HepG2 (cell line): ENCODE data around the gene ANO6. TPM values are rescaled to one million over a fixed set of nuclear protein-coding genes. Genes with fewer than 3 reads are reported as not detected.

Experiments used
- ATAC-seq: fragments of 200-7000 bp; cut with Tn5 transposase; 3 replicates; pipeline ENCODE4 v1.9.1; 2020; ENCODE audit warnings: mild to moderate bottlenecking, moderate library complexity
- BruUV-seq: library from RNA; stranded (reverse); fragments of 400-500 nt; replicated peaks from 2 replicates; lab custom pipeline; 2021; lab: Mats Ljungman, UMichigan
- CTCF ChIA-PET: fragments of 300-600 bp; formaldehyde crosslinking; extraction: SDS; loops from one replicate; lab custom pipeline; 2021; ENCODE audit warnings: low total read pairs, inconsistent platforms, low intra/inter-chr PET ratio; lab: Yijun Ruan, JAX
- POLR2A ChIA-PET: fragments of 350-600 bp; sonication (Branson Sonifier 250); formaldehyde crosslinking; loops from one replicate; lab custom pipeline; 2020; ENCODE audit warnings: antibody characterized with exemption, inconsistent platforms; lab: Yijun Ruan, JAX
- DNase-seq: peaks from one replicate; pipeline ENCODE4 v3.0.0-alpha.2; 2015; ENCODE audit warnings: low spot score
- FAIRE-seq: peaks from 3 replicates; lab custom pipeline; 2011; peaks lifted over from hg19 to GRCh38; lab: Jason Lieb, UNC
- H2AFZ ChIP-seq: one replicate; pipeline ENCODE4 v1.6.1; 2011; ENCODE audit warnings: low read length, inconsistent platforms
- H3K27ac ChIP-seq: fragments of 300-600 bp; 3 replicates; pipeline ENCODE4 v1.8.0; 2011; ENCODE audit warnings: mixed run types, mild to moderate bottlenecking, mixed read lengths, low read length, inconsistent platforms; ENCODE audit not compliant: insufficient read depth; ENCODE audit errors: extremely low read length
- H3K27me3 ChIP-seq, 2 experiments: fragments of 200-600 bp in 1 of 2; 2 replicates in 1 of 2; 3 replicates in 1 of 2; pipeline versions ENCODE4 v1.6.0 to v1.8.0; 2011; ENCODE audit warnings: low read length in 2 of 2, mild to moderate bottlenecking in 2 of 2, moderate library complexity in 2 of 2, inconsistent platforms in 1 of 2; ENCODE audit not compliant: insufficient read depth in 2 of 2, control insufficient read depth in 1 of 2
- H3K36me3 ChIP-seq, 2 experiments: fragments of 200-600 bp in 1 of 2; replicated peaks in 1 of 2; 2 replicates in 1 of 2; 3 replicates in 1 of 2; pipeline versions ENCODE4 v1.5.1 to v1.8.0; 2011; ENCODE audit warnings: low read length in 2 of 2, inconsistent platforms in 1 of 2; ENCODE audit not compliant: insufficient read depth in 2 of 2, control insufficient read depth in 1 of 2
- H3K4me1 ChIP-seq: 2 replicates; pipeline ENCODE4 v1.5.1; 2012; ENCODE audit warnings: low read length, inconsistent platforms; ENCODE audit not compliant: insufficient read depth
- H3K4me2 ChIP-seq: 2 replicates; pipeline ENCODE4 v1.6.0; 2011; ENCODE audit warnings: low read depth, low read length, inconsistent platforms
- H3K4me3 ChIP-seq, 3 experiments: fragments of 200-600 bp in 1 of 3; sonication (generic), shearing (Covaris generic) in 1 of 3; replicated peaks in 1 of 3; 2 replicates each; pipeline ENCODE4 v1.5.1; 2011 to 2016; ENCODE audit warnings: low read length in 3 of 3, inconsistent platforms in 2 of 3, low read depth in 2 of 3, mild to moderate bottlenecking in 2 of 3, control low read depth in 1 of 3, mixed read lengths in 1 of 3; ENCODE audit not compliant: insufficient read depth in 1 of 3
- H3K79me2 ChIP-seq: one replicate; pipeline ENCODE4 v1.6.1; 2011; ENCODE audit warnings: low read length, inconsistent platforms; ENCODE audit not compliant: insufficient read depth
- H3K9ac ChIP-seq: 2 replicates; pipeline ENCODE4 v1.6.0; 2011; ENCODE audit warnings: mild to moderate bottlenecking, low read depth, low read length, inconsistent platforms; ENCODE audit not compliant: insufficient read depth
- H3K9me3 ChIP-seq: 2 replicates; pipeline ENCODE4 v1.5.1; 2012; ENCODE audit warnings: mild to moderate bottlenecking, low read length
- H4K20me1 ChIP-seq: 2 replicates; pipeline ENCODE4 v1.6.0; 2011; ENCODE audit warnings: inconsistent platforms, mild to moderate bottlenecking, low read length, moderate library complexity; ENCODE audit not compliant: insufficient read depth
- ARNTL ChIP-seq: sonication (generic); formaldehyde crosslinking; IDR thresholded peaks from 2 replicates; pipeline ENCODE4 v1.4.0; 2020; ENCODE audit warnings: mild to moderate bottlenecking, missing genetic modification reagents
- BCL3 ChIP-seq: sonication (generic); formaldehyde crosslinking; IDR thresholded peaks from 2 replicates; pipeline ENCODE4 v1.5.1; 2020; ENCODE audit warnings: mild to moderate bottlenecking, missing genetic modification reagents, moderate library complexity
- E2F5 ChIP-seq: sonication (generic); formaldehyde crosslinking; conservative IDR thresholded peaks from 2 replicates; pipeline ENCODE4 v1.4.0; 2020; ENCODE audit warnings: missing genetic modification reagents
- ETS1 ChIP-seq: sonication (generic); formaldehyde crosslinking; IDR thresholded peaks from 2 replicates; pipeline ENCODE4 v1.4.0; 2020; ENCODE audit warnings: missing genetic modification reagents
- KLF16 ChIP-seq, 2 experiments: sonication (generic) in 1 of 2; formaldehyde crosslinking in 1 of 2; IDR thresholded peaks; 2 replicates each; pipeline versions ENCODE4 v1.6.1 to v1.8.0; 2016 to 2023; ENCODE audit warnings: missing genetic modification reagents in 2 of 2, missing compliant biosample characterization in 1 of 2
- MAFF ChIP-seq: IDR thresholded peaks from 2 replicates; pipeline ENCODE4 v1.6.1; 2011; ENCODE audit warnings: low read depth, low read length, improper control_type of control experiment
- MAFK ChIP-seq, 2 experiments: IDR thresholded peaks in 1 of 2; conservative IDR thresholded peaks in 1 of 2; 2 replicates each; pipeline ENCODE4 v1.6.1; 2011; ENCODE audit warnings: improper control_type of control experiment in 2 of 2, low read length in 2 of 2
- NFIC ChIP-seq: IDR thresholded peaks from 2 replicates; pipeline ENCODE4 v1.6.1; 2012; ENCODE audit warnings: mild to moderate bottlenecking, low read length, inconsistent platforms
- PRMT3 ChIP-seq: sonication (generic); formaldehyde crosslinking; IDR thresholded peaks from 2 replicates; pipeline ENCODE4 v1.8.1; 2022; ENCODE audit warnings: low read depth, mild to moderate bottlenecking, moderate library complexity, missing genetic modification reagents, borderline replicate concordance
- ZNF563 ChIP-seq: sonication (generic); formaldehyde crosslinking; IDR thresholded peaks from 2 replicates; pipeline ENCODE4 v1.8.0; 2022; ENCODE audit warnings: mild to moderate bottlenecking, moderate library complexity, missing genetic modification reagents
- ZNF616 ChIP-seq: sonication (generic); formaldehyde crosslinking; IDR thresholded peaks from 2 replicates; pipeline ENCODE4 v1.5.0; 2020; ENCODE audit warnings: low read depth, mild to moderate bottlenecking, missing genetic modification reagents
- ZNF773 ChIP-seq: sonication (generic); formaldehyde crosslinking; IDR thresholded peaks from 2 replicates; pipeline ENCODE4 v1.4.0; 2020; ENCODE audit warnings: missing genetic modification reagents, borderline replicate concordance
- ZNF776 ChIP-seq: sonication (generic); formaldehyde crosslinking; IDR thresholded peaks from 2 replicates; pipeline ENCODE4 v1.4.0; 2020; ENCODE audit warnings: mild to moderate bottlenecking, missing genetic modification reagents
- WGBS: methylation state at CpG from one replicate; pipeline ENCODE4 v1.1.6; 2017; ENCODE audit warnings: low lambda C conversion rate; 5-methylcytosine and 5-hydroxymethylcytosine counted together
- in situ Hi-C: cut with HindIII; loops from 2 replicates; pipeline ENCODE4 v1.10.0; 2017; ENCODE audit warnings: low pct_unique_long_range_greater_than_20kb; ENCODE audit not compliant: extremely low pct_ligation_motif_present
- intact Hi-C: fragments of 100-400 bp; cut with micrococcal nuclease; formaldehyde crosslinking; loops from one replicate; pipeline ENCODE4 v1.10.0; 2022; ENCODE audit not compliant: unreplicated experiment
- polyA plus RNA-seq, 8 experiments: library from polyadenylated mRNA; depleted of rRNA in 3 of 8; stranded (reverse) in 7 of 8; unstranded in 1 of 8; fragments of >200 nt; fragmentation: Illumina TruSeq in 4 of 8; extraction: Trizol in 4 of 8; gene quantifications; 2 replicates each; pipeline versions ENCODE4 v1.2.1 to v1.2.3, GENCODE V29; 2011 to 2016; ENCODE audit warnings: low read depth in 4 of 8, missing spikeins in 1 of 8, mixed read lengths in 1 of 8; ENCODE audit not compliant: insufficient read depth in 1 of 8
- total RNA-seq, 5 experiments: library from RNA; depleted of rRNA; stranded (reverse); fragments of >200 nt; fragmentation: Illumina TruSeq; extraction: Trizol; gene quantifications; 2 replicates each; pipeline ENCODE4 v1.2.3, GENCODE V29; 2016; ENCODE audit warnings: low read depth in 1 of 5

The ANO6 gene
- total and polyA plus RNA-seq, 2 of the 13 experiments (the other 11 are each of a cell fraction or from before 2014, with no cell fraction given), result 37.8 to 57.1 TPM

- H3K9me3 ChIP-seq, result no peaks in the 10 kb centered on the region
- ChIA-PET CTCF (no interaction called here), POLR2A (no interaction called here)
- H3K4me2 ChIP-seq, result no peak overlapping the region
- H3K36me3 ChIP-seq, result peaks cover 10 to 29% of the 10 kb centered on the region in 2 experiments
- TF ChIP-seq ARNTL (CRISPR knock-in tag) (no peak), ETS1 (CRISPR knock-in tag) (no peak), ZNF616 (CRISPR knock-in tag) (no peak), NFIC (no peak), MAFF (peak; percentile 50; the same call in 1 of the 2 replicates), BCL3 (no peak), E2F5 (CRISPR knock-in tag) (no peak), ZNF776 (no peak), PRMT3 (CRISPR knock-in tag) (no peak), ZNF773 (CRISPR knock-in tag) (no peak), ZNF563 (no peak), MAFK (conservative IDR thresholded peaks at IDR 0.05 in 1 of 2, IDR thresholded peaks at IDR 0.05 in 1 of 2; ENCODE audit: low read length in 2 of 2) (peak in 1 of 2 experiments; percentile 74; a peak in 2 of 4 replicates), KLF16 (CRISPR knock-in tag; IDR thresholded peaks at IDR 0.05) (no peak)
- in situ Hi-C loops, result no loop called here
- no peaks in the 10 kb centered on the region for H3K79me2 ChIP-seq
- H3K4me1 ChIP-seq, result peaks cover 6% of the 10 kb centered on the region
- H3K4me3 ChIP-seq, result no peak overlapping the region
- H2AFZ ChIP-seq, result no peak overlapping the region
- no peaks in the 10 kb centered on the region for H4K20me1 ChIP-seq
- ATAC-seq, result no peak
- BruUV-seq, result no TSS peak
- intact Hi-C loops, result no loop called here
- H3K27ac ChIP-seq, result no peak overlapping the region
- 92% methylated on average over 1 of the region's 1 CpG for WGBS
- no peaks in the 10 kb centered on the region for H3K27me3 ChIP-seq
- DNase-seq, result no peak
- no peak for FAIRE-seq
- H3K9ac ChIP-seq, result no peak overlapping the region
Measured at GRCh38 chr12:45348986-45349385, 133.1 kb downstream of the ANO6 start.
